GM18526 (cell line): ENCODE results near the gene USP17L24.
"Not testable (repeated sequence)": the region's sequence is repeated elsewhere in the genome, so short reads cannot be mapped to it uniquely, and the experiment has no call there.

Experiments
- POLR2A ChIP-seq: IDR thresholded peaks from 3 replicates; pipeline ENCODE4 v1.6.1; 2011; ENCODE audit not compliant: insufficient read length; ENCODE audit errors: extremely low read depth

USP17L24 gene

GRCh38 chr4:9324865-9325264 is at the start of gene USP17L24:
Gene USP17L24 (plus strand): TSS chr4:9325165. CDS start chr4:9325165, 0 bp downstream.
- not testable (repeated sequence) for TF ChIP-seq POLR2A

- not testable (repeated sequence) for TF ChIP-seq POLR2A
Measured at GRCh38 chr4:9329611-9330010, 4.6 kb downstream of the USP17L24 start, which contains the start of gene USP17L25. Gene USP17L25 (plus strand): TSS chr4:9329911. CDS start chr4:9329911, 0 bp downstream.

- not testable (repeated sequence) for TF ChIP-seq POLR2A
Measured at GRCh38 chr4:9334358-9334757, 9.4 kb downstream of the USP17L24 start, which contains the start of gene USP17L26. Gene USP17L26 (plus strand): TSS chr4:9334658. CDS start chr4:9334658, 0 bp downstream.

GRCh38 chr4:9339103-9339502 is 14.1 kb downstream of the USP17L24 start, which contains the start of gene USP17L5:
Gene USP17L5 (plus strand): TSS chr4:9339403. CDS start chr4:9339403, 0 bp downstream.
- TF ChIP-seq POLR2A: not testable (repeated sequence)

- TF ChIP-seq POLR2A: not testable (repeated sequence)
Measured at GRCh38 chr4:9343848-9344247, 18.9 kb downstream of the USP17L24 start, which contains the start of gene USP17L27. Gene USP17L27 (plus strand): TSS chr4:9344148. CDS start chr4:9344148, 0 bp downstream.

- not testable (repeated sequence) for TF ChIP-seq POLR2A
Measured at GRCh38 chr4:9348593-9348992, 23.6 kb downstream of the USP17L24 start, which contains the start of gene USP17L28. Gene USP17L28 (plus strand): TSS chr4:9348893. CDS start chr4:9348893, 0 bp downstream.

- TF ChIP-seq POLR2A: not testable (repeated sequence)
Measured at GRCh38 chr4:9353338-9353737, 28.4 kb downstream of the USP17L24 start, which contains the start of gene USP17L29. Gene USP17L29 (plus strand): TSS chr4:9353638. CDS start chr4:9353638, 0 bp downstream.

- not testable (repeated sequence) for TF ChIP-seq POLR2A
Measured at GRCh38 chr4:9362829-9363228, 37.9 kb downstream of the USP17L24 start, which contains the start of gene USP17L30. Gene USP17L30 (plus strand): TSS chr4:9363129. CDS start chr4:9363129, 0 bp downstream.
